Omental fat pad (tissue), 4 donors: ENCODE measurements around the gene HDAC8. TPM values are rescaled to one million over a fixed set of nuclear protein-coding genes. Genes with fewer than 3 reads are reported as not detected.

Experiments used
- ATAC-seq: fragments of 150-250 bp; one replicate; pipeline ENCODE4 v1.9.1; 2016; ENCODE audit warnings: mild to moderate bottlenecking, moderate library complexity; ENCODE audit not compliant: low FRiP score
- DNase-seq: peaks from one replicate; pipeline ENCODE4 v3.0.0-alpha.2; 2019; ENCODE audit warnings: low spot score
- CTCF ChIP-seq, 3 donors: fragments of 450-650 bp; IDR thresholded peaks; one replicate each; pipeline ENCODE4 v1.5.1; 2016 to 2017; ENCODE audit warnings: antibody characterized with exemption in 3 of 3, mild to moderate bottlenecking in 3 of 3, moderate library complexity in 2 of 3
- total RNA-seq, 4 donors: library from RNA; depleted of rRNA; stranded (reverse); fragments of >200 nt; gene quantifications; one replicate each; pipeline ENCODE4 v1.1.0, GENCODE V29; 2016

HDAC8 gene
- total RNA-seq, 4 donors from 2014 or later, result 24.9 to 41.3 (median 30.5) TPM

GRCh38 chrX:72381439-72382201 lies 191.0 kb downstream of the HDAC8 start:
- TF ChIP-seq CTCF (IDR thresholded peaks at IDR 0.05), result no peak
- ATAC-seq (no peak), DNase-seq (no peak)

- no peak for TF ChIP-seq CTCF (IDR thresholded peaks at IDR 0.05)
- ATAC-seq, result no peak
- no peak for DNase-seq
These were observed 196.5 kb downstream of the HDAC8 start for GRCh38 chrX:72376124-72376523.

- ATAC-seq (no peak), DNase-seq (no peak)
- TF ChIP-seq CTCF (IDR thresholded peaks at IDR 0.05), result no peak
These were observed 199.5 kb downstream of the HDAC8 start for GRCh38 chrX:72373136-72373535.

- no peak for ATAC-seq
- TF ChIP-seq CTCF (IDR thresholded peaks at IDR 0.05), result no peak
- DNase-seq, result no peak
These were observed 199.9 kb downstream of the HDAC8 start for GRCh38 chrX:72372735-72373134.

- ATAC-seq, result no peak
- no peak for TF ChIP-seq CTCF (IDR thresholded peaks at IDR 0.05)
- DNase-seq, result no peak
These were observed 201.2 kb downstream of the HDAC8 start for GRCh38 chrX:72371405-72371804.

- no peak for DNase-seq
- no peak for TF ChIP-seq CTCF (IDR thresholded peaks at IDR 0.05)
- no peak for ATAC-seq
These were observed 203.8 kb downstream of the HDAC8 start for GRCh38 chrX:72368796-72369195.

- ATAC-seq (no peak), DNase-seq (no peak)
- no peak for TF ChIP-seq CTCF (IDR thresholded peaks at IDR 0.05)
These were observed 205.1 kb downstream of the HDAC8 start for GRCh38 chrX:72367516-72367915.
